Gastrocnemius medialis (tissue), 4 donors: ENCODE results near the gene MAST4. TPM values are rescaled to one million over a fixed set of nuclear protein-coding genes. Genes with fewer than 3 reads are reported as not detected.

Experiments
- ATAC-seq, 2 donors: fragments of 150-250 bp; one replicate each; pipeline ENCODE4 v1.9.1; 2016
- DNase-seq, 2 donors: peaks; one replicate each; pipeline ENCODE4 v3.0.0-alpha.2; 2019
- H3K27ac ChIP-seq, 4 donors: fragments of 200-600 bp; sonication (generic); 1 replicate in 1 of 4; 2 replicates in 3 of 4; pipeline ENCODE4 v1.5.1; 2016 to 2018; ENCODE audit warnings: mild to moderate bottlenecking in 2 of 4, moderate library complexity in 1 of 4
- H3K27me3 ChIP-seq, 3 donors: fragments of 200-600 bp; sonication (generic) in 2 of 3; 1 replicate in 1 of 3; 2 replicates in 2 of 3; pipeline versions ENCODE4 v1.5.1 to v1.6.0; 2016 to 2019; ENCODE audit warnings: mild to moderate bottlenecking in 1 of 3, moderate library complexity in 1 of 3
- H3K36me3 ChIP-seq, 2 donors: fragments of 200-600 bp; sonication (generic) in 1 of 2; one replicate each; pipeline ENCODE4 v1.5.1; 2017 to 2018
- H3K4me1 ChIP-seq, 2 donors: fragments of 200-600 bp; sonication (generic) in 1 of 2; one replicate each; pipeline ENCODE4 v1.5.1; 2016 to 2017; ENCODE audit warnings: mild to moderate bottlenecking in 2 of 2
- H3K4me3 ChIP-seq, 4 donors: fragments of 200-600 bp; sonication (generic) in 3 of 4; 1 replicate in 1 of 4; 2 replicates in 3 of 4; pipeline ENCODE4 v1.5.1; 2016 to 2019; ENCODE audit warnings: mild to moderate bottlenecking in 2 of 4
- H3K9me3 ChIP-seq, 3 donors: fragments of 200-600 bp; sonication (generic) in 2 of 3; 1 replicate in 1 of 3; 2 replicates in 2 of 3; pipeline ENCODE4 v1.5.1; 2016 to 2019
- CTCF ChIP-seq, 5 experiments: fragments of 450-650 bp in 3 of 5; fragments of 200-600 bp in 2 of 5; sonication (generic) in 2 of 5; IDR thresholded peaks in 4 of 5; conservative IDR thresholded peaks in 1 of 5; 1 replicate in 4 of 5; 2 replicates in 1 of 5; pipeline ENCODE4 v1.5.1; 2016 to 2019; ENCODE audit warnings: antibody characterized with exemption in 5 of 5, mild to moderate bottlenecking in 3 of 5, moderate library complexity in 3 of 5
- POLR2A ChIP-seq, 2 donors: fragments of 450-650 bp; IDR thresholded peaks; one replicate each; pipeline ENCODE4 v1.6.1; 2017; ENCODE audit warnings: antibody characterized with exemption in 2 of 2, mild to moderate bottlenecking in 2 of 2, moderate library complexity in 2 of 2
- in situ Hi-C, 4 donors: fragments of 200-750 bp; cut with MboI; loops; one replicate each; pipeline versions ENCODE4 v1.15.0 to v1.8.0; 2017; ENCODE audit warnings: low sequenced_read_pairs in 4 of 4
- intact Hi-C: fragments of 100-400 bp; cut with DNase I; formaldehyde crosslinking; loops from one replicate; pipeline ENCODE4 v1.15.1; 2023; ENCODE audit warnings: low total_unique reads
- total RNA-seq, 4 donors: library from RNA; depleted of rRNA; stranded (reverse); fragments of >200 nt; gene quantifications; one replicate each; pipeline versions ENCODE4 v1.1.0 to v1.2.3, GENCODE V29; 2016

The MAST4 gene
- total RNA-seq, 4 donors from 2014 or later = 24.1 to 42.0 (median 38.5) TPM

GRCh38 chr5:66713998-66714397 lies 117.8 kb downstream of the MAST4 start:
- no peak overlapping the region for H3K27ac ChIP-seq
- DNase-seq = no peak
- ATAC-seq = no peak
- TF ChIP-seq POLR2A (IDR thresholded peaks at IDR 0.05) = no peak
- no peak for TF ChIP-seq CTCF (IDR thresholded peaks at IDR 0.05 in 4 of 5, conservative IDR thresholded peaks at IDR 0.05 in 1 of 5)
- H3K9me3 ChIP-seq = no peaks in the 10 kb centered on the region
- no peaks in the 10 kb centered on the region for H3K27me3 ChIP-seq
- in situ Hi-C loops = no loop called here
- H3K4me3 ChIP-seq = no peak overlapping the region
- H3K4me1 ChIP-seq = no peaks in the 10 kb centered on the region
- no peaks in the 10 kb centered on the region for H3K36me3 ChIP-seq
- intact Hi-C loops = no loop called here

GRCh38 chr5:66717455-66718373 lies 121.5 kb downstream of the MAST4 start:
- DNase-seq = no peak
- no peaks in the 10 kb centered on the region for H3K36me3 ChIP-seq
- TF ChIP-seq CTCF (IDR thresholded peaks at IDR 0.05 in 4 of 5, conservative IDR thresholded peaks at IDR 0.05 in 1 of 5) (no peak), POLR2A (IDR thresholded peaks at IDR 0.05) (no peak)
- no peaks in the 10 kb centered on the region for H3K9me3 ChIP-seq
- intact Hi-C loops (no loop called here), in situ Hi-C loops (no loop called here)
- no peak overlapping the region for H3K4me3 ChIP-seq
- no peaks in the 10 kb centered on the region for H3K27me3 ChIP-seq
- no peak for ATAC-seq
- H3K27ac ChIP-seq = no peak overlapping the region
- H3K4me1 ChIP-seq = no peaks in the 10 kb centered on the region

DNA sequence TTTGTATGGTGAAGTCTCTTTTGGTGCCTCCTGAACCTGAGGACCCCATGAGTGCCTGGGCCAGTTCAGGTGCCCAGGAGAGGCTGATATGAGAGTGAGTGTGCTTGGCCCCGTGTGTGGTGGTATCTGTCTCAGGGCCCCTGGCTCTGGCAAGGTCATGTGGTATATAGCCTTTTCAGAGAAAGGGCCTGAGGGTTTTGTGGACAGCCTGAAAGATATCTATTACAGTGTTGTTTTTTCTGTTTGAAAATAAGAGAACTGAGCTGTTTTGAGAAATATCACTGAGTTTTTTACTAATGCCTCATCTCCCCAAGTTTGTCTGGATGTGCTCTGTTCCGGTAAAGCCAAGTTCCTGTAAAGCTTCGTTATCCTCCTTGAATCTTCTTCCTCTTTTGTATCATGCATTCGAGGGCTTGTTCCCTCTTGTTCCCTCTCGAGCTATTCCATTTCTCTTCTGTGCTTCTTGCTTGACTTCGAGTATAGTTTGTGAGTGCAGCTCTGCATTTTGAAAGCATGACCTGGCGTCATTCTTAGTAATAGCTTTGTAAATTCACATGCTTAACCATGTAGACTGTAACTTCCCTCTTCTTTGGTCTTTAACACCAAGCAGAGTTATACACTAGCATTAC lies 122.3 kb downstream of the MAST4 start:
- H3K36me3 ChIP-seq = no peaks in the 10 kb centered on the region
- no peak overlapping the region for H3K4me3 ChIP-seq
- H3K9me3 ChIP-seq = no peaks in the 10 kb centered on the region
- intact Hi-C loops (no loop called here), in situ Hi-C loops (no loop called here)
- DNase-seq = no peak
- TF ChIP-seq POLR2A (IDR thresholded peaks at IDR 0.05) = no peak
- H3K27ac ChIP-seq = no peak overlapping the region
- no peaks in the 10 kb centered on the region for H3K4me1 ChIP-seq
- H3K27me3 ChIP-seq = no peaks in the 10 kb centered on the region
- ATAC-seq = no peak

DNA sequence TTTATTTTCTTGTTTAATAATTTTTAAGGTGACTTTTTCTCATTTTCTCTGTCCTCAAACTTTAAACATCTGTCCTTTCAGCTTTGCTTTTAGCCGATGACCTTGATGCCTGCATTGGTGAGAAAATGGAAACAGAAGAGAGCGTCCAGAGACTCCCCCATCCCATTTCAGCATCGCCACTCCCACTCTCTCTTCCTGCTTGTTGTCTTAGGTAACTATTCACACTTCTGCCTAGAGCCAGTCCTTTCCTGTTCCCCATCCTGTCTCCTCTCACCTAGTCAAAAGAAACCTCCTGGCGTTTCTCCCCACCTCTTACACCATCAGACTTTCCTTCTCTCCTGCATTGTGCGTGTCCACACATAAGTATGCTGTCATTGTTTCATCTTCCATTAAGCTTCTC lies 124.6 kb downstream of the MAST4 start:
- no peaks in the 10 kb centered on the region for H3K4me1 ChIP-seq
- in situ Hi-C loops (no loop called here), intact Hi-C loops (no loop called here)
- TF ChIP-seq CTCF (IDR thresholded peaks at IDR 0.05 in 4 of 5, conservative IDR thresholded peaks at IDR 0.05 in 1 of 5) = no peak
- TF ChIP-seq POLR2A (IDR thresholded peaks at IDR 0.05) = no peak
- no peak overlapping the region for H3K4me3 ChIP-seq
- H3K27ac ChIP-seq = no peak overlapping the region
- no peak for ATAC-seq
- no peaks in the 10 kb centered on the region for H3K9me3 ChIP-seq
- no peaks in the 10 kb centered on the region for H3K27me3 ChIP-seq
- DNase-seq = no peak
- no peaks in the 10 kb centered on the region for H3K36me3 ChIP-seq

- in situ Hi-C loops = no loop called here
Measured at GRCh38 chr5:66722686-66723085, 126.5 kb downstream of the MAST4 start.

More at GRCh38 chr5:66722686-66723085, 126.5 kb downstream of the MAST4 start:
- H3K27ac ChIP-seq = no peak overlapping the region
- DNase-seq (no peak), ATAC-seq (no peak)
- intact Hi-C loops = no loop called here
- H3K36me3 ChIP-seq = no peaks in the 10 kb centered on the region
- H3K27me3 ChIP-seq = no peaks in the 10 kb centered on the region
- H3K4me3 ChIP-seq = no peak overlapping the region
- no peak for TF ChIP-seq CTCF (IDR thresholded peaks at IDR 0.05 in 4 of 5, conservative IDR thresholded peaks at IDR 0.05 in 1 of 5)
- TF ChIP-seq POLR2A (IDR thresholded peaks at IDR 0.05) = no peak
- no peaks in the 10 kb centered on the region for H3K4me1 ChIP-seq
- no peaks in the 10 kb centered on the region for H3K9me3 ChIP-seq
